B cell (primary cell): ENCODE data around the gene ELL3.

Experiments used
- EZH2 ChIP-seq: IDR thresholded peaks from 2 replicates; pipeline ENCODE4 v1.6.1; 2012; ENCODE audit warnings: borderline replicate concordance, low read depth, mild to moderate bottlenecking, moderate library complexity, low read length; ENCODE audit not compliant: insufficient read depth, poor library complexity, severe bottlenecking
- TF ChIP-seq, protein P1 (sequence below): fragments of 200-600 bp; IDR thresholded peaks from one replicate; pipeline ENCODE4 v1.8.0; 2022; ENCODE audit warnings: antibody characterized with exemption, mild to moderate bottlenecking

DNA sequence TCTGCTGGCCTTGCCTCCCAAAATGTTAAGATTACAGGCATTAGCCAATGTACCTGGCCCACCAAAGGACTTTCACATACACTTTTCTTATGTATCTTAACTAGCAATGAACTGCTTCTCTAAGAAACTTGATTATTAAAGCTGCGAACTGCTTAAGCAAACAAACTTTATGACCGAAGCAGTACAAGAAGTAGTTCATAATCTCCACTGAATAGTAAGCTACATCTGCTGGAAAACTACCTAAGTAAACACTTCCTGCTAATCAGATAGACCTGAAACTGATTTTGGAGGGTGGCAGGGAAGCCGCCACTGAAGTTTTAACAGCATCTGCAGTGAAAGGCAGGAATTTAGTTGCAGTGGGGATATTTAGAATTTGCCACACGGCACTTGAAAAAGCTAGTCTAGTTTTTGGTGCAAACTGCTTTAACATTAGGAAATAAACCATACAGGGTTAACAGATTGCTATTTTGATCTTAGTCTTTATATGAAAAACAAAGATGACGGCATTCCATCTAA, 31.7 kb upstream of the ELL3 start:
- TF ChIP-seq, protein P1, sequence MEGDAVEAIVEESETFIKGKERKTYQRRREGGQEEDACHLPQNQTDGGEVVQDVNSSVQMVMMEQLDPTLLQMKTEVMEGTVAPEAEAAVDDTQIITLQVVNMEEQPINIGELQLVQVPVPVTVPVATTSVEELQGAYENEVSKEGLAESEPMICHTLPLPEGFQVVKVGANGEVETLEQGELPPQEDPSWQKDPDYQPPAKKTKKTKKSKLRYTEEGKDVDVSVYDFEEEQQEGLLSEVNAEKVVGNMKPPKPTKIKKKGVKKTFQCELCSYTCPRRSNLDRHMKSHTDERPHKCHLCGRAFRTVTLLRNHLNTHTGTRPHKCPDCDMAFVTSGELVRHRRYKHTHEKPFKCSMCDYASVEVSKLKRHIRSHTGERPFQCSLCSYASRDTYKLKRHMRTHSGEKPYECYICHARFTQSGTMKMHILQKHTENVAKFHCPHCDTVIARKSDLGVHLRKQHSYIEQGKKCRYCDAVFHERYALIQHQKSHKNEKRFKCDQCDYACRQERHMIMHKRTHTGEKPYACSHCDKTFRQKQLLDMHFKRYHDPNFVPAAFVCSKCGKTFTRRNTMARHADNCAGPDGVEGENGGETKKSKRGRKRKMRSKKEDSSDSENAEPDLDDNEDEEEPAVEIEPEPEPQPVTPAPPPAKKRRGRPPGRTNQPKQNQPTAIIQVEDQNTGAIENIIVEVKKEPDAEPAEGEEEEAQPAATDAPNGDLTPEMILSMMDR: no peak
- TF ChIP-seq EZH2: no peak
